HG03432 (cell line): ENCODE results near the gene CCM2L.

ENCODE experiments used
- ATAC-seq: cut with Tn5 transposase; IDR thresholded peaks from one replicate; pipeline ENCODE4 v1.9.1; 2021; ENCODE audit warnings: mild to moderate bottlenecking, moderate library complexity; ENCODE audit not compliant: unreplicated experiment

The CCM2L gene

GRCh38 chr20:31991339-31991705 is 18.9 kb upstream of the CCM2L start:
- ATAC-seq: no peak

DNA sequence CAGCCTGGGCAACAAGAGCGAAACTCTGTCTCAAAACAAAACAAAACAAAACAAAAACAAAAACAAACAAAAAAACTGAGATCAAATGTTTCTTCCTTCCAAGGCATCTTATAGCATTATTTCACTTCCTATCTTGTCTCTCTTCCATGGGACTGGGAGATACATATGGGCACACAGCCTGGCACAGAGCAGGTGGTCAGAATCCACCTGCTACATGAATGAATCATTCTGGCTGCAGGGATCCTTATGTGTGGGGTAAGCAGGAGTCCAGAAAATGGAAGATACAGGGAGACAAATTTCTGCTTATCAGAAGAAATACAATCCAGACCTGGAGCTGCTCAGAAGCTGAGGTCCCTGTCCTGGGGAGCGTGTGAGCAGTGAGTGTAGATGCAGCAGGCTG is 18.2 kb upstream of the CCM2L start:
- ATAC-seq: no peak

DNA sequence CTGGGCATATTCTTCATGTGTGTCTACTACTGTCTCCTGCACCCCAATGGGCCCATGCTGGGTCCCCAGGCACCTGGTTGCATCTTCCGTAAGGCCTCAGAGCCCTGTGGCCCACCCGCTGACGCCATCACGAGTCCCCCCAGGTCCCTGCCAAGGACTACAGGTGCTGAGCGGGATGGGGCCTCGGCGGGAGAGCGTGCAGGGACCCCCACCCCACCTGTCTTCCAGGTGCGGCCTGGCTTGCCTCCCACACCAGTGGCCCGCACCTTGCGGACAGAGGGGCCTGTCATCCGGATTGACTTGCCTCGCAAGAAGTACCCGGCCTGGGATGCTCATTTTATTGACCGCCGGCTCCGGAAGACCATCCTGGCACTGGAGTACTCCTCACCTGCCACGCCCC is 13.2 kb upstream of the CCM2L start:
- no peak for ATAC-seq

GRCh38 chr20:31998246-31998645 is 12.0 kb upstream of the CCM2L start:
- ATAC-seq: no peak

- no peak for ATAC-seq
Measured at GRCh38 chr20:32003325-32003724, 6.9 kb upstream of the CCM2L start.

DNA sequence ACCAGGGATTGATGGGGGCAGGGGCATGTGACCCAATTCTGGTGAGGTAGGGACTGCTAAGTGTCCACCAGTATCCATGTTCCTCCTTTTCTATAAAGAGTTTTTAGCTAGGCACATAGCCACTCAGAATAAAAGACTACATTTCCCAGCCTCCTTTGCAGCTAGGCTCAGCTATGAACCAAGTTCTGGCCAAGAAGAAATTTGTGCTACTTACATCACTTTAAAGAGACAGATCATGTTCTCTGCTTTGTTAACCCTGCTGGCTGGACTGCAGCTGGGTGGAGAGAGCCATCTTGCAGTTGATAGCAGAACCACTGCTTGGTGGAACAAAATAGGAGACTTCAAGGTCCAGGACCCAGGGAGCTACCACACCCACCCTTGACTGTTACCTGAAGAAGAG is 5.3 kb upstream of the CCM2L start:
- no peak for ATAC-seq

- ATAC-seq: no peak
Measured at GRCh38 chr20:32006053-32006452, 4.2 kb upstream of the CCM2L start.

GRCh38 chr20:32006841-32007786 is 3.1 kb upstream of the CCM2L start:
- no peak for ATAC-seq

DNA sequence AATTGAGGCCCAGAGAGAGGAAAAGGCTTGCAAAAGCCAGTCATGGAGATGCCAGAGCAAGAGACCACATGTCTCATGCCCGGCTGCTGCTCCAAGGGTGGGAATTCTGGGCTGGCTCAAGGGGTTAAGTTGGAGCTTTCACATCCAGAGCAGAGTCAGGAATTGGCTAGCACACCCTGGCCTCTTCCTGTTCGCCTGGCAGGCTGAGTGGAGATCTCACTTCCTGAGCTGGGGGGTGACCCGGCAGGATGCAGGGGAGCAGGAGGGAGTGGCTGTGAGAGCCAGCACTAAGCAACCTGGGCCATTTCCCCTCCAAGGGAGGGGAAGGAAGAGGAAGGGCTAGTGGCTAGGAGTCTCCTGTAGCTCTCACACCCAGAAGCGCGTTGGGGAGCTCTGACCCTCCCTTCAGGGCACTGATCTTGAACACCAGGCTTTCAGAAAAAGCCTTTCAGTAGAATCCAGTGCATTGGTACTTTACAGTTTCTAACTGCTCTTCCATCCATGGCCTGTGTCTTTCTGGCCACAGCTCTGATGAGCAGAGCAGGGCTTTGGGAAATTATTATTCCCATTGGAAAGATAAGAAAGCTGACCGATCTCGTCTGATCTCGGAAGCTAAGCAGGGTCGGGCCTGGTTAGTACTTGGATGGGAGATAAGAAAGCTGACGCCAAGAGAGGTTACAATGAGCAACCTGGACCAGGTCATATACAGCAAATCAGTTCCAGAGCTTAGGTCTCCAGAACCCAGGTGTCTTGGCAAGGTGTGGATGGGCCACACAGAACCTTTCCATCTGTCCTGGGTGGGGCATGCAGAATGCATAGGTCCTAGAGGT is 2.2 kb upstream of the CCM2L start:
- no peak for ATAC-seq

DNA sequence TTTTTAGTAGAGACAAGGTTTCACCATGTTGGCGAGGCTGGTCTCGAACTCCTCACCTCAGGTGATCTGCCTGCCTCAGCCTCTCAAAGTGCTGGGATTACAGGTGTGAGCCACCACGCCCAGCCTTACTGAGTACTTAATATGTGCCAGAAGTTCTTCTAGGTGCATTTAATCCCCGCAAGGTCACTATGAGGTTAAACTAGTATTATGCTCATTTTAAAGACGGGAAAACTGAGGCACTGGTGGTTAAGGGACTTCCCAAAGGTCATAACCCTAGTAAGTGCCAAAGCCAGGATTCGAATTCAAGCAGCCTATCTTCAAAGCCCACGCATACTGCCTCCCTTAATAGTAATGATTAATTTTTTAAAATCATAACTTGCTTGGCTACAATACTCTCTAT is 674 bp upstream of the CCM2L start:
- ATAC-seq: no peak

- ATAC-seq: no peak
Measured at GRCh38 chr20:32010666-32011065, 428 bp downstream of the CCM2L start.

- ATAC-seq: no peak
Measured at GRCh38 chr20:32012159-32012688, 2.0 kb downstream of the CCM2L start.

- no peak for ATAC-seq
Measured at GRCh38 chr20:32013326-32013725, 3.1 kb downstream of the CCM2L start.

GRCh38 chr20:32017711-32018251 is 7.5 kb downstream of the CCM2L start:
- peak; percentile 17 for ATAC-seq

DNA sequence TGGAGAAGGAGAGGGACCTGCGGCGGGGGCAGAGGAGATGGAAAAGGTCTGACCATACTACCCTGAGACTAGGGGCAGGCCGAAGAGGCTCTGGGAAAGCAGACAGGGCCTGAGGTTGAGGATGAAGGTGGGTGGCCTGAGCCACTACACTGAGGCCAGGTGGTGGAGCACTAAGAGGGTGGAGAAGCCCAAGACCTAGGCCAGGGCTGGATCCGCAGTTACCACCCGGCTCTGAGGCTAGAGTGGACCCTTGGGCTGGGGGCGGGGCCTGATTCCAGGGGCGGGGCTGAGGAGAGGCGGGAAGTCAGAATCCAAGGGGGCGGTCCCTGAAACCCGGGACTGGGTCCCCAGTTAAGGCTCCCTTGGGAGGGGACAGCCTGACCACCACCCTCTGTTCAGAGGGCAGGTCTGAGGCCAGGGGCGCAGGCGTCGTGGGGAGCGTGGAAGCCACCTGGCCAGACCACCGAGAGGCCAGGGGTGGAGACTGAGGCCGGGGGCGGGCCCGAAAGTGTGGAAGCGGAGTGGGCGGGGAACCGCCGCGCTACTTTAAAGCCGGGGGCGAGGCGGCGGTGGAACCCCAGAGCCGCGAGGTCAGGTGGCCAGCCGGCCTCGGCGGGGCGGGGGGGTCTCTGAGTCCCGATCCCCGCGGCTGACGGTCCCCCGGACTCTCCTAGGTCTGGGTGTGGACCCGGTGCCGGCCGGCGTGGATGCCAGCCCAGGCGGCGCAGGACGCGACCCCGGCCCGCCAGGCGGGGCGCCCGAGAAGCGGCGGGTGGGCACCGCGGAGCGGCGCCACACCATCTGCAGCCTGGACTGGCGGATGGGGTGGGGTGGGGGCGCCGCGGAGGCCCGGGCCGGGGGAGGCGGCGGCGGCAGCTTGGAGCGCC is 8.3 kb downstream of the CCM2L start:
- ATAC-seq: peak; percentile 47

DNA sequence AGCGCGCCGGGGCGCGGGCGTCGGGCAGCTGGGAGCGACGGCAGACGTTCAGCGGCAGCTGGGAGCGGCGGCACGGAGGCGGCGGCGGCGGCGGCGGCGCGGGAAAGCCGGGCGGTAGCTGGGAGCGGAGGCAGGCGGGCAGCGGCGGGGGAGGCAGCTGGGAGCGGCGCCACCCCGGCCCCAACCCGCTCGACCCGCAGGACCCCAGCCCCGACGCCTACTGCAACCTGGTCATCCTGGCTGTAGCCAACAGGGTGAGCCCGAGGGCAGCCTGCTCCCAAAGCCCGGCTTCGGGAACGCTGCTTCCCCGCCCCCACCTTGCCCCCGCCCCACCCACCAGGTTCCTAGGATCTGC is 8.9 kb downstream of the CCM2L start:
- ATAC-seq: peak; percentile 16

DNA sequence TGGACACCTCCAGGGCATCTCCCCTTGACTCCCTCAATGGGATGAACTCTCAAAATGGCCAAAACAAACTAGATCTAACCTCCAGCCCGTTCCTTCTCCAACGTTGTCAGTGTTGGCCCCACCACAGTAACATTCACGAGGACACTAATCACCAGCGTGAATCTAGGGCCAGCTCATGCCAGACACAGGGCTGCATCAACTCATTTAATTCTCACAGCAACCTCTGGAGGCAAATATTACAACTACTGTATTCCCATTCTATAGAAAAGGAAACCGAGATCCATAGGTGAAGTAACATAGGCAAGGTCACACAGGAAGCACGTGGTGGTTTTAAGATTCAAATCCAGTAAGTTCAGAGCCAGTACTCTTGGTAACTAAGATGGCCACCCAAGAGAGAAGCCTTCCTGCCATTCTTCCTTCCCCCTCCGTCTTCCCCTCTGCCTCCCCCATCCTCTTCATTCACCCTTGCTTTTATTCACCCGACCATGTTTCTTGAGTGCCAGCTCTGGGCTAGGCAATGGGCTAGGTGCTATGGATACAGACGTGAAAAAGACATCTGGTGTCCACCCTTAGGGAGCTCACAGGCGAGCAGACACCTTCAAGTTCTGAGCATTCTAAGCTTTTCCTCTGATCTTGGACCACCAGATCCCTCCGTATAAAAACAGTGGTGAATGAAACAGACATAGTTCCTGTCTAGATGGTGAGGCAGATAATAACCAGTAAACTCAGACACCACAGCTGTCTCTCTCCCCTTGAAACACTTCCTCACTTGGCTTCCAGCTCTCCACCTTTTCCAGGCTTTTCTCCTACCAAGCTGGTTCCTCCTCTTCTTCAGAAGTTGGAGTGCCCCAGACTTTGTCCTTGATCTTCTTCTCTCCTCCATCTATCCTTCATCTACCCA is 9.6 kb downstream of the CCM2L start:
- ATAC-seq: no peak

DNA sequence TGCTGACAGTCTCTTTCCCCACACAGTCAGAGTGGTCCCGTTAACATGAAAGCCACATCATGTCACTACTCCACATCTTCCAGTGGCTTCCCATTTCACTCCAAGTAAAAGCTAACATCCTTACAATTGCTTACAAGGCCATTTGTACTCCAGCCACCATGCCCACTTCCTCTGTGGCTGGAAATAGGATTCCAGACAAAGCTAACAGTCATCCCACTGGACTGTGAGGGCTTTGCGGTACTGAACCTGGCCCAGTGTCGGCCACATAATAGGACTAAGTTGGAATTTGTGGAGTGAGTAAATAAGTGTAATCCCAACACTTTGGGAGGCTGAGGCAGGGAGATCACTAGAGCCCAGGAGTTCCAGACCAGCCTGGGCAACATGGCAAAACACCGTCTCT is 10.9 kb downstream of the CCM2L start:
- no peak for ATAC-seq

DNA sequence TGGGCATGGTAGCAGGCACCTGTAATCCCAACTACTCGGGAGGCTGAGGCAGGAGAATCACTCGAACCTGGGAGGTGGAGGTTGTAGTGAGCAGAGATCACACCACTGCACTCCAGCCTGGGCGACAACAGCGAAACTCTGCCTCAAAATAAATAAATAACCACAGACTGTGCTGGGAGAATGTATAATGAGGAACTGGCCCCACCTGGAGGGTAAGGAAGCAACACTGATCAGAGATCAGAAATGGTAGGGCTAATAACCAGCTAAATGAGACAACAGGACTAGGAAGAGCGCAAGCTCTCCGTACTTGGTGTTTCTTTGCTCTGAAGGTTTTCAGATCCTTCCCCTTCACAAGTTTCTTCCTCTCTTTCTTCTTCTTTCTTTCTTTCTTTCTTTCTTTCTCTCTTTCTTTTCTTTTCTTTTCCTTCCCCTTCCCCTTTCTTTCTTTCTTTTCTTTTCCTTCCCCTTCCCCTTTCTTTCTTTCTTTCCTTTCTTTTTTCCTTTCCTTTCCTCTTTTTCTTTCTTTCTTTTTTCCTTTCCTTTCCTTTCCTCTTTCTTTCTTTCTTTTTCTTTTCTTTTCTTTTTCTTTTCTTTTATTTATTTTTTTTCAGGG is 14.6 kb downstream of the CCM2L start:
- no peak for ATAC-seq
